GM21360 (cell line): ENCODE results near the gene POPDC2.
"Not testable (repeated sequence)": the region's sequence is repeated elsewhere in the genome, so short reads cannot be mapped to it uniquely, and the experiment has no call there.

ENCODE experiments used
- ATAC-seq: cut with Tn5 transposase; IDR thresholded peaks from one replicate; pipeline ENCODE4 v1.9.1; 2021; ENCODE audit warnings: mild to moderate bottlenecking, moderate library complexity; ENCODE audit not compliant: unreplicated experiment

Gene POPDC2

GRCh38 chr3:119660474-119661440 is at the start of gene POPDC2:
Gene POPDC2 (minus strand): TSS chr3:119660589. CDS start chr3:119660423, 166 bp downstream.
- no peak for ATAC-seq

- ATAC-seq, result no peak
Measured at GRCh38 chr3:119703820-119704531, 43.6 kb upstream of the POPDC2 start.

GRCh38 chr3:119702530-119703527 is 42.4 kb upstream of the POPDC2 start, which contains the start of gene CFAP91:
Gene CFAP91 (plus strand): TSS chr3:119703022. CDS start chr3:119703099, 77 bp downstream.
- peak; percentile 84 for ATAC-seq

- ATAC-seq, result no peak
Measured at GRCh38 chr3:119700920-119701734, 40.7 kb upstream of the POPDC2 start.

GRCh38 chr3:119700269-119700919 is 40.0 kb upstream of the POPDC2 start:
- ATAC-seq, result no peak

GRCh38 chr3:119697394-119697793 is 37.0 kb upstream of the POPDC2 start:
- ATAC-seq, result peak; percentile 60

- no peak for ATAC-seq
Measured at GRCh38 chr3:119695480-119695879, 35.1 kb upstream of the POPDC2 start.

GRCh38 chr3:119690043-119690656 is 29.8 kb upstream of the POPDC2 start:
- no peak for ATAC-seq

GRCh38 chr3:119683421-119683820 is 23.0 kb upstream of the POPDC2 start:
- no peak for ATAC-seq

GRCh38 chr3:119681279-119681678 is 20.9 kb upstream of the POPDC2 start:
- no peak for ATAC-seq

GRCh38 chr3:119679874-119680273 is 19.5 kb upstream of the POPDC2 start:
- no peak for ATAC-seq

GRCh38 chr3:119678209-119678608 is 17.8 kb upstream of the POPDC2 start:
- not testable (repeated sequence) for ATAC-seq

- ATAC-seq, result peak; percentile 2
Measured at GRCh38 chr3:119677641-119677934, 17.2 kb upstream of the POPDC2 start.

GRCh38 chr3:119676771-119677640 is 16.6 kb upstream of the POPDC2 start, which contains the start of gene COX17:
Gene COX17 (minus strand): TSS chr3:119677406. CDS start chr3:119677310, 96 bp downstream.
- ATAC-seq, result peak; percentile 88

- ATAC-seq, result no peak
Measured at GRCh38 chr3:119676020-119676419, 15.6 kb upstream of the POPDC2 start.

GRCh38 chr3:119675188-119675874 is 14.9 kb upstream of the POPDC2 start:
- no peak for ATAC-seq

- no peak for ATAC-seq
Measured at GRCh38 chr3:119673875-119674274, 13.5 kb upstream of the POPDC2 start.
